Measurements from ENCODE around the gene SNU13. TPM values are rescaled to one million over a fixed set of nuclear protein-coding genes. Genes with fewer than 3 reads are reported as not detected.
A peak's percentile ranks its signal among the peaks of the same experiment; 100 is the strongest.

SNU13 gene
- total RNA-seq, 1 experiment from 2014 or later: 203 TPM

- H3K9me3 Mint-ChIP-seq: no peaks in the 10 kb centered on the region
- Histone ChIP-seq H3K4me1 (ENCODE audit: insufficient read depth, low read length) (no peaks in the 10 kb centered on the region), H3K9ac (ENCODE audit: extremely low read depth, insufficient read length, low read length) (peak overlapping the region; percentile 2), H4K5ac (ENCODE audit: insufficient read length, low read depth, low read length) (no peak overlapping the region), H2BK15ac (ENCODE audit: low read depth, low read length) (no peak overlapping the region), H3K9me3 (ENCODE audit: control insufficient read depth, low read depth, low read length) (no peaks in the 10 kb centered on the region), H2AFZ (ENCODE audit: low read length) (no peak overlapping the region), H2BK20ac (ENCODE audit: low read depth, low read length, poor library complexity, severe bottlenecking) (no peak overlapping the region), H2AK5ac (ENCODE audit: insufficient read length, low read length) (no peak overlapping the region), H3K23ac (ENCODE audit: insufficient read length, low read depth, low read length) (no peak overlapping the region), H3K4me2 (ENCODE audit: insufficient read depth, insufficient read length, low read length) (peak overlapping the region; percentile 11), H3K23me2 (ENCODE audit: insufficient read length, low read depth, low read length, poor library complexity, severe bottlenecking) (peaks cover 12% of the 10 kb centered on the region), H3T11ph (ENCODE audit: low read length) (no peak overlapping the region), H4K91ac (ENCODE audit: insufficient read length, low read depth, low read length) (no peak overlapping the region), H4K20me1 (ENCODE audit: control insufficient read depth, insufficient read depth, insufficient read length) (no peaks in the 10 kb centered on the region), H3K14ac (ENCODE audit: insufficient read depth, low read length) (no peak overlapping the region), H3K4ac (ENCODE audit: low read depth, low read length) (no peak overlapping the region), H2BK5ac (ENCODE audit: insufficient read length, low read length) (no peak overlapping the region), H3K56ac (ENCODE audit: insufficient read length, low read depth, low read length) (no peak overlapping the region), H2BK12ac (ENCODE audit: insufficient read length, low read depth, low read length) (no peak overlapping the region), H3K27ac (ENCODE audit: insufficient read length, low read depth, low read length) (no peak overlapping the region), H3K27me3 (ENCODE audit: insufficient read depth, low read length) (no peaks in the 10 kb centered on the region), H4K8ac (replicated peaks; ENCODE audit: insufficient read length, low read depth, low read length) (no peak overlapping the region), H2BK120ac (ENCODE audit: low read depth, low read length, poor library complexity, severe bottlenecking) (no peak overlapping the region), H3K18ac (ENCODE audit: insufficient read length, low read depth, low read length) (no peak overlapping the region), H3K79me2 (ENCODE audit: insufficient read depth, low read length) (peaks cover 27% of the 10 kb centered on the region; the same call in 1 of the 2 replicates), H3K79me1 (ENCODE audit: insufficient read depth, low read depth, low read length, poor library complexity, severe bottlenecking) (no peaks in the 10 kb centered on the region)
- no peaks in the 10 kb centered on the region for H3K27me3 Mint-ChIP-seq (ENCODE audit: low read depth)
- DNase-seq: no peak
- peak overlapping the region; percentile 97 to 99 for H3K4me3 Mint-ChIP-seq
- H3K36me3 Mint-ChIP-seq (ENCODE audit: insufficient read depth in 1 of 3, low read depth in 3 of 3): peaks cover 24 to 32% (median 25%) of the 10 kb centered on the region in 3 experiments; a peak in 6 of 7 replicates
- WGBS (ENCODE audit: extremely low coverage, insufficient read length, low lambda C conversion rate): no CpG with 5 or more reads among the region's 9 CpGs
- peaks cover 9% of the 10 kb centered on the region in 2 experiments for H3K4me1 Mint-ChIP-seq
- H3K27ac Mint-ChIP-seq: peak overlapping the region; percentile 15 to 99 (median 98); a peak in 5 of 7 replicates
- no peak for TF ChIP-seq CTCF (conservative IDR thresholded peaks at IDR 0.05)
These were observed 5.6 kb downstream of the SNU13 start for GRCh38 chr22:41683052-41683451.

All from H9 (cell line).